NCI-H1436 treated with DMSO at 0.1 percent for 48 hours (cell line): ENCODE data around the gene FNDC3B.
"Not testable (repeated sequence)": the region's sequence is repeated elsewhere in the genome, so short reads cannot be mapped to it uniquely, and the experiment has no call there.

ENCODE experiments used
- DNase-seq: peaks from one replicate; lab custom pipeline; 2025; lab: John Stamatoyannopoulos, UW

FNDC3B gene

DNA sequence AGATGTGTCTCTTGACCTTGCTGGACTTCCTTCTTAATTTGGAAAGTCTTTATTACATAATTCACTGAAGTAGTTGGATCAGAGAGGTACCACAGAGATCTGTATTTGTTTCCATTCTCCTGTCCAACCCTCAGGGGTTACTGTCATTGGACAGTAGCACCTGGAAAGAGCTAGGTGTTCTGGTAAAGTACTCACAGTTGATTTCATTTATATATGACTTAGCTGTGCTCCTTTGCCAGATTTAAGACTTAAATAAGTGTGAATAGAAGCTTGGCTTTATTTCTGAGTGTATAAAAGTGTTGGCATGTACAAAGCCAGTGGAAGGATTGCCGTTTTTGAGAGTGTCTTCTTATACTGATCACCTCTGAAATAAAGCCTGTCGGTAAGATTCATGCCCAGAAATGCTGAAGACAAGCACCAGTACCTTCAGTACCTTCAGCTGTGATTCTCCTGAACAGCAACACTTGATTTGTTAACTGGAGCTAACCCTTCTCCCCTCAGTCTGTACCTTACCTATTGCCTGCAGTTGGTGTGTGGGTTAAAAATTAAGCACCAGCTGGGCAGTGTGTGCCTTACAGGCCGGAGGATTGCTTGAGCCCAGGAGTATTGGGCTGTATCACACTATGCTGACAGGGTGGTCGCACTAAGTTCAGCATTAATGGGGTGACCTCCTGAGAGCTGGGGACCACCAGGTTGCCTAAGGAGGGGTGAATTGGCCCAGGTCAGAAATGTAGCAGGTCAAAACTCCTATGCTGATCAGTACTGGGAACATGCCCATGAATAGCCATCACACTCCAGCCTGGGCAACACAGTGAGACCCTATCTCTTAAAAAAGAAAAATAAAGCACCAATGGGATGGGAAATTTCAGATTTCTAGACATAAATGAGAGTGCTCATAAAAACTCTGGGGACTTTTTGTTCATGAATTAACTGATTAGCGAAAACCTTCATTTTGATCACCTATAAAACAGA lies 197.7 kb downstream of the FNDC3B start:
- DNase-seq: no peak

DNA sequence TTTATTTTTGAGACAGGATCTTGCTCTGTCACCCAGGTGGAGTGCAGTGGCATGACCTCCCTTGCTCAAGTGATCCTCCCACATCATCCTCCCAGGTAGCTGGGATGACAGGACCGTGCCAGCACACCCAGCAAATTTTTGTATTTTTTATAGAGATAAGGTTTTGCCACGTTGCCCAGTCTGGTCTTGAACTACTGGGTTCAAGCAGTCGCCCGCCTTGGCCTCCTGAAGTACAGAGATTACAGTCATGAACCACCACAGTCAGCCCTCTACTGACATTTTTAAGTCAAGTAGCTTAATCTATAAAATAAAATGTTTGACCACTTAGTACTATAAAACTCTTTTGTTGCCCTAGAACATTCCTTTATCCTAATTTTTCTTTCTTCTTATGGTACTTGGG lies 198.8 kb downstream of the FNDC3B start:
- DNase-seq: no peak

- DNase-seq: no peak
Observed at GRCh38 chr3:172239218-172239790, 199.9 kb downstream of the FNDC3B start.

DNA sequence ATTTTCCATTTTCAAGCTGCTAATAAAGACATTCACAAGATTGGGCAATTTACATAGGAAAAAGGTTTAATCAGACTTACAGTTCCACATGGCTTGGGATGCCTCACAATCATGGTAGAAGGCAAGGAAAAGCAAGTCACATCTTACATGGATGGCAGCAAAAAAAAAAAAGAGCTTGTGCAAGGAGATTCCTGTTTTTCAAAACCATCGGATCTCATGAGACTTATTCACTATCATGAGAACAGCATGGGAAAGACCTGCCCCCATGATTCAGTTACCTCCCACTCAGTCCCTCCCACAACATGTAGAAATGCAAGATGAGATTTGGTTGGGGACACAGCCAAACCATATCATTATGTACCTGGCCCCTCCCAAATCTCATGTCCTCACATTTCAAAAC lies 202.0 kb downstream of the FNDC3B start:
- DNase-seq: no peak

GRCh38 chr3:172242471-172242870 lies 203.1 kb downstream of the FNDC3B start:
- not testable (repeated sequence) for DNase-seq

- DNase-seq: not testable (repeated sequence)
Observed at GRCh38 chr3:172243376-172243775, 204.0 kb downstream of the FNDC3B start.

DNA sequence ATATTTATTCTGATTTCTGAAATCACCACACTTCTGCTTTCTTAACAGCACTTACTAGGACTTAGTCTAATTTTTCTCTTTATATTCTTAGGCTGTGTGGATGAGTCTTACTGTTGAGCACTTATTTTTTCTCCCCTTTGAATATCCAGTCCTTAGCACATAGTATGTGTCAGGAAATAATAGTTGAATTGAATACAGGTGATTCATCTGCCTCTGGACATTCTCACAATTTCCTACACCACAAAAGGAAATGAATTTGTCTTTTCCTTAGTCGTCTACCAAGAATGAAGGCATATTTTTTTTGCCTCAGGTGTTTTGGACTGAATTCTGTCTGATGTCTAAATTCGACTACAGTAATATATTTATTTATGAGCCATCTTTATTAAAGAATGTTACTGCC lies 204.6 kb downstream of the FNDC3B start:
- DNase-seq: no peak

GRCh38 chr3:172245241-172245640 lies 205.9 kb downstream of the FNDC3B start:
- DNase-seq: no peak

- no peak for DNase-seq
Observed at GRCh38 chr3:172246107-172246844, 206.9 kb downstream of the FNDC3B start.

GRCh38 chr3:172247525-172248274 lies 208.3 kb downstream of the FNDC3B start:
- no peak for DNase-seq

DNA sequence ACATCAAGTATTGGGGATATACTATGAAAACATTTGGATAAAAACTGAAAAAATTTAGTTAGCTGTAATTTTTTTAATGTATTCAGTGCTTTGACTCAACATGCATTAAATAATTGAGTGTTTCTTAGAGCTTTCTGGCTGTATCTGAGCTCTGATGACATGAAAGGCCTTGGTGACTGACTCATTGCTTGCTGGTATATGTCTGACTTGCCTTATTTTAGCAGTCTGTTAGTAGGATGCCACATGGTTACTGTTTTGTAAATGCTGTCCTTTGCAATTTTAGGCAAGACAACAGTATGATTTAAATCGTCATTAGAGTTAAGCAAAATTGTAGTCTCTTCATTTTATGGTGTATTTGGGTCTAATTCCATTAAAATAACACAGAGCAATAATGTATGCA lies 209.7 kb downstream of the FNDC3B start:
- DNase-seq: no peak

DNA sequence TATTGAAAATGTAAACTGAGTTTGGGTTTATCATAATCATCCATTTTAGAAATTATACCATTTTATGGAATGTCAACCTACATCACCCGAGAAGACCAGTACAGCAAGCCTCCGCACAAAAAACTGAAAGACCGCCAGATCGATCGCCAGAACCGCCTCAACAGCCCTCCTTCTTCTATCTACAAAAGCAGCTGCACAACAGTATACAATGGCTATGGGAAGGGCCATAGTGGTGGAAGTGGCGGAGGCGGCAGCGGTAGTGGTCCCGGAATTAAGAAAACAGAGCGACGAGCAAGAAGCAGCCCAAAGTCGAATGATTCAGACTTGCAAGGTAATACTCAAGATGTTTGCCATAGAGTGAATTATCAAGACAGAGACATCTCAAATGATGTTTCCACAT lies 211.8 kb downstream of the FNDC3B start:
- no peak for DNase-seq

DNA sequence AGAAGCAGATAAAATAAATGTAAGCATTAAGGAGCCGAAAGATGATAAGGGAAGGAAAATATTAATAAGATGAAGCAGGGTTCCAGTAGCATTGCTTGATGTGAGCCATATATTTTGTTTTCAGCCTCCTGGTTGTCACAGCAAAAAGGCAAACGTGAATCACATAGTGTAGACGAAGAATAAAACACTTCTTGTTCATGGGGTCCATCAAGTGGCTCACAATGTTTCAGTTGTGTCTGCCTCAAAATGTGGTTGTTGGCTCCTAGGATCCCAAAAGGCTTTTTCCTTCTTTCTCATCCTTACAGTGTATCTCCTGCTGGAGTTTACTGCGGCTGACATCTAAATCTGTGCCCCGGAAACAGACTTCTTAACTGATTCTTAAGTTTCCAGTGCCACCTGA lies 213.8 kb downstream of the FNDC3B start:
- DNase-seq: no peak

DNA sequence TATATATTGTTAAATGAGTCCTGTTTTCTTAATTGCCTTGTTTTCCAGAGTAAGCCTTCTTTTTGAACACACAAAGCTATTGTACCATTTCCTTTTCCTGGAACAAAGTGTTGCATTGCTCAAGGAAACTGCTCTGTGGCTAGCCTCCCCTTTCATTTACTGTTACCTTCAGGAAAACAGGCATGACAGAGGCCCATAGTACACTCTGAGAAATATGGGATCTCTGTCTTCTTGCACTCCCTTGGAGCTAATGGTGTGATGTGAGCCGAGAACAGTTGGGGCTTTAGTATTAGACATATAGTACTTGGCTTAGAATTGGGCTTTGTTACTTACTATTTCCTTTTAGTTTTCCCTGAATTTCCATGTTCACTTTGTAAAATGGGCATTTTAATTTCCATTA lies 215.2 kb downstream of the FNDC3B start:
- DNase-seq: no peak

DNA sequence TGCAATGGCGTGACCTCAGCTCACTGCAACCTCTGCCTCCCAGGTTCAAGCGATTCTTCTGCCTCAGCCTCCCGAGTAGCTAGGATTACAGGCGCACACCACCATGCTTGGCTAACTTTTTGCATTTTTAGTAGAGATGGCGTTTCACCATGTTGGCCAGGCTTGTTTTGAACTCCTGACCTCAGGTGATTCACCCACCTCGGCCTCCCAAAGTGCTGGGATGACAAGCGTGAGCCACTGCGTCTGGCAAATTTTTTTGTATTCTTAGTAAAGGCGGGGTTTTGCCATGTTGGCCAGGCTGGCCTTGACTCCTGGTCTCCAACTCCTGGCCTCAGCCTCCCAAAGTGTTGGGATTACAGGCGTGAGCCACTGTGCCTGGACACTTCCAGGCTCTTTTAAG lies 215.9 kb downstream of the FNDC3B start:
- DNase-seq: not testable (repeated sequence)

DNA sequence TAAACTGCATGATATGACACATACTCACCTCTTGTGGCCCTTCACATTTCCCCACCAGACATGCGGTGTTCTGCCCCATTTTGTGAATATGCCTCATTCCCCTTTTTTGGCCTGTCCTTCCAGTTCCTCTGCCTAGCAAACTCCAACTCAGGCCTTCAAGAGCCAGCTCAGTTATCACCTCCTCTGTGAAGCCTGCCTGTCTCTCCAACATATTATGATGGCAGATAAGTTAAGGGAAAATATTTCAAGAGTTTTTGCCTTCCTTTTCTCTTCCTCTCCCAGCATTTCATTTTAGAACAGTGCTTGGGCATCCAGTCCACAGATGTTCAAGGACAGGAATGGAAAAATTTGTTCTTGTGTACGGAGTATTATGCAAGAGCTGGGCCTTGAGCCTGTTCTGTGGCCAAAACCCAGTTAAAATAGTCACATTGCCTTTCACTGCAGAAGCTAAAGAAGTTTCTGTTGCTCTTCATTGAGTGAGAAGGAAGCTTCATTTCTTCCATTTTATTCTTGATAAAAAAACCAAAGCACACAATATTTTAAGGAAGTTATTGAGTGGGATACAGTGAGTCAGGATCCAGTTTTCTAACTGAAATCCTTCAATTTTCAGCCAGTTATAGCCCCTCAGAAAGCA lies 216.8 kb downstream of the FNDC3B start:
- no peak for DNase-seq

DNA sequence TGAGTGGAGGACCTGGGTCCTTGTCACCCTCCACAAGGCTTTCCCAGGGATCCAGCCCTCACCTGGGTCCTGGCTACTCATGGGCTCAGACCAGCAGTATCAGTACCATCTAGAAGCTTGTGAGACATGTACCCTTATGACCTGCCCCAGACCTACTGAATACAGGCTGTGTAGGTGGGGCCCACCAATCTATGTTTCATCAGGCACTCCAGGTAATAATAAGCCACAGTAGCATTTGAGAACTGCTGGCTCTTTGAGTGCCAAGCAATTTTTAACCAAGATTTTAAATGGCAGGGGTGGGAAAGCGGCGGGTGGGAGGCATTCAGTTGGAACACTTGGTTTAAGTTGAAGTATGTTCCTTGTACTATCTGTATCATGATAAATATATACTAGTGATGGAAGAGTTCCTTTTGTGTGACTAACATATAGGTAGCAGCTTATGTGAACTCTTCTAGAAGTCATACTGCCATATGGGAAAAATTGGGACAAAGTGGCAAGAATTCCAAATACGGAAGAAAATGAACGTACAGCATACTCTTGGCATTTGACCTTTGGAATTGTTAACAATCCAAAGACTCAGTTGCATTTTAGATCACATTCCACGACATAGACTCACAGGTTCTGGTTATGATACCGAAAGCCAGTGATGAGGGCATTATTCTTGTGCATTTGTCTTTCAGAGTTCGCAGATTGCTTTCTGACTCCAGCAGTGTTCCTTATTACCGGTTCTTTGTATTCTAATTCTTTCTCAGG lies 218.4 kb downstream of the FNDC3B start:
- DNase-seq: no peak

- no peak for DNase-seq
Observed at GRCh38 chr3:172258624-172259023, 219.2 kb downstream of the FNDC3B start.

- no peak for DNase-seq
Observed at GRCh38 chr3:172259111-172259541, 219.7 kb downstream of the FNDC3B start.

GRCh38 chr3:172259726-172260248 lies 220.4 kb downstream of the FNDC3B start:
- no peak for DNase-seq
